GM10248 (cell line): Measurements from ENCODE around the gene ZC2HC1B.
A peak's percentile ranks its signal among the peaks of the same experiment; 100 is the strongest.
"Not testable (repeated sequence)": the region's sequence is repeated elsewhere in the genome, so short reads cannot be mapped to it uniquely, and the experiment has no call there.

Source experiments
- CTCF ChIA-PET: fragments of 300-600 bp; sonication (Branson Sonifier 250); formaldehyde crosslinking; extraction: SDS; loops from one replicate; lab custom pipeline; 2021; ENCODE audit warnings: antibody characterized with exemption; lab: Yijun Ruan, JAX
- POLR2A ChIA-PET: fragments of 350-650 bp; sonication (Branson Sonifier 250); formaldehyde crosslinking; extraction: SDS; loops from one replicate; lab custom pipeline; 2020; ENCODE audit warnings: antibody characterized with exemption; lab: Yijun Ruan, JAX
- DNase-seq: peaks from one replicate; pipeline ENCODE4 v3.0.0; 2012; ENCODE audit errors: extremely low spot score
- TF ChIP-seq, protein P1 (sequence below): IDR thresholded peaks from 2 replicates; pipeline ENCODE4 v1.5.1; 2012; ENCODE audit warnings: mild to moderate bottlenecking, low read depth; ENCODE audit errors: extremely low read depth, missing control alignments, control extremely low read depth

ZC2HC1B gene

DNA sequence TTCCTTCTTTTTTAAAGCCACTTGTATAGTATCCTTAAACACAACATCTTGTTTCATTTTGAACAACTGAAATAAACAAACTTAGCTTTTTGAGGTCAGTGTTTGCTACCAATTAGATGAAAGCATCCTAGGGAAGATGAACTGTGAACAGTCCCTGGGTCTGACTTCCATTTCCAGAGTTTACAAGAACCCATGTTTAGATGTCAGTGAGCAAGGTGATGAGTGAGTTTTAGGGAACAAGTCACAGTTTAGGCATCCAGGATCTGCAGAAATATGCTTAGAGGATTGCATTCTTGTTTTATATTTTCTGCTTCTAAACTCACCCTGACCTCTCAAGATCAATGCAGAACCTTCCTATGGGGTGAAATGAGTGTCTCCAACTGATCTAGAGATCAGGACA is 3.0 kb downstream of the ZC2HC1B start:
- DNase-seq, result no peak
- ChIA-PET POLR2A (no interaction called here), CTCF (no interaction called here)
- TF ChIP-seq, protein P1, sequence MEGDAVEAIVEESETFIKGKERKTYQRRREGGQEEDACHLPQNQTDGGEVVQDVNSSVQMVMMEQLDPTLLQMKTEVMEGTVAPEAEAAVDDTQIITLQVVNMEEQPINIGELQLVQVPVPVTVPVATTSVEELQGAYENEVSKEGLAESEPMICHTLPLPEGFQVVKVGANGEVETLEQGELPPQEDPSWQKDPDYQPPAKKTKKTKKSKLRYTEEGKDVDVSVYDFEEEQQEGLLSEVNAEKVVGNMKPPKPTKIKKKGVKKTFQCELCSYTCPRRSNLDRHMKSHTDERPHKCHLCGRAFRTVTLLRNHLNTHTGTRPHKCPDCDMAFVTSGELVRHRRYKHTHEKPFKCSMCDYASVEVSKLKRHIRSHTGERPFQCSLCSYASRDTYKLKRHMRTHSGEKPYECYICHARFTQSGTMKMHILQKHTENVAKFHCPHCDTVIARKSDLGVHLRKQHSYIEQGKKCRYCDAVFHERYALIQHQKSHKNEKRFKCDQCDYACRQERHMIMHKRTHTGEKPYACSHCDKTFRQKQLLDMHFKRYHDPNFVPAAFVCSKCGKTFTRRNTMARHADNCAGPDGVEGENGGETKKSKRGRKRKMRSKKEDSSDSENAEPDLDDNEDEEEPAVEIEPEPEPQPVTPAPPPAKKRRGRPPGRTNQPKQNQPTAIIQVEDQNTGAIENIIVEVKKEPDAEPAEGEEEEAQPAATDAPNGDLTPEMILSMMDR, result no peak

DNA sequence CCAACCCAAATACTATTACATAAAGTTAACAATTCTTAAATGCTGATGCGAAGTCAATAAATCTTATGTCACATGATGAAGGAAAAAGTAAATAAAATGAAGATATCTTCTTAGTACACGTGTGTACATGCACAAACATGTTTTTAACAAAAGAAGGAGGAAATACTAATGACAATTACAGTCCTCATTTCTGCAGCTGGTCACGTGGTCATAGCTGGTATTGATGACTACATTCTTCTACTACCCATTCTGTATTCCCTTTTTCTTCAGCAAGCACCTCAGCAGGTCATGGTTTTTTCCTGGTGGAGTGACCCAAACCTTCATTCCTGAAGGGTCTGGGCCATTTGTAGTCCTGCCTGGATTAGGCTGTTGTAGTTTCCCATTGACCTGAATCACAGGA is 4.5 kb downstream of the ZC2HC1B start:
- CTCF ChIA-PET, POLR2A ChIA-PET, DNase-seq: not testable (repeated sequence)

DNA sequence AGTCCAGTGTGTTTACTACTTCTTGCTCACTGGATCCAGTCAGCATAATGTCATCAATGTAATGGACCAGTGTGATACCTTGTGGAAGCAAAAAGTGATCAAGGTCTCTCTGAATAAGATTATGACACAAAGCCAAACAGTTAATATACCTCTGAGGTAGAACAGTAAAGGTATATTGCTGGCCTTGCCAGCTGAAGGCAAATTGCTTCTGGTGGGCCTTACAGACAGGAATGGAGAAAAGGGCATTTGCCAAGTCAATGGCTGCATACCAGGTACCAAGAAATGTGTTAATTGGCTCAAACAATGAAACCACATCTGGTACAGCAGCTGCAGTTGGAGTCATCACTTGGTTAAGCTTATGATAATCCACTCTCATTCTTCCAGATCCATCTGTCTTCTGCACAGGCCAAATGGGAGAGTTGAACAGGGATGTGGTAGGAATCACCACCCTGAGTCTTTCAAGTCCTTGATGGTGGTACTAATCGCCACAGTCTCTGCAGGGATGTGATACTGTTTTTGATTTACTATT is 7.0 kb downstream of the ZC2HC1B start:
- DNase-seq, POLR2A ChIA-PET: not testable (repeated sequence)
- CTCF ChIA-PET, result interaction anchor here (1.3 to 1.6 kb wide), 2 partner anchors 14 to 295 kb away, joined by 4 to 7 read pairs; no protein-coding TSS in a partner anchor

DNA sequence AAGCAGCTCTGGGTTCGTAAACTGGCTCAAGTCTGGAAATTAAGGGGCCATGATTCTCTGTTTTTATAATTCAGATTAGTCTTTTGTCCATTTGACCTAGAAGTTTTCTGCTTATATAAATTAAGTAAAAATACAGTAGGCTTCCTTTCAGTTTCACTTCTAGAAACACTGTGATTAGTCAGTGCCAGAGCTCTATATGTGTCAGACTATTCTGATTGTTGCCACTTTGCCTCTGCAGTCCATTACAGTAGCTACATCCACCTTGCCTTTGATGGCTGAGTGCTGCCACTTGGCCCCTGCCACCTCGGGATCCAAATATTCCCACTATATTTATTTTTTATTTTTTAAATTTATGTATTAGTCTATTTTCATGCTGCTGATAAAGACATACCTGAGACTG is 7.9 kb downstream of the ZC2HC1B start:
- ChIA-PET CTCF (interaction anchor here (1.2 to 1.6 kb wide), 3 partner anchors 14 to 296 kb away, joined by 3 to 7 read pairs (median 4); no protein-coding TSS in a partner anchor), POLR2A (no interaction called here)
- DNase-seq, result peak; percentile 21
- TF ChIP-seq, protein P1, result no peak

DNA sequence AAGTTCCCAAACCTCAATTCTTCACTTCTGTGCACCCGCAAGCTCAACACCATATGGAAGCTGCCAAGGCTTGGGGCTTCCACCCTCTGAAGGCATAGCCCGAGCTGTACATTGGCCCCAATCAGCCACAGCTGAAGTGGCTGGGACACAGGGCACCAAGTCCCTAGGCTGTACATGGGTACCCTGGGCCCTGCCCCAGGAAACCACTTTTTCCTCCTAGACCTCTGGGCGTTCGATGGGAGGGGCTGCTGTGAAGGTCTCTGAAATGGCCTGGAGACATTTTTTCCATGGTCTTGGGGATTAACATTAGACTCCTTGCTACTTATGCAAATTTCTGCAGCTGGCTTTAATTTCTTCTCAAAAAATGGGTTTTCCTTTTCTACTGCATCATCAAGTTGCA is 9.3 kb downstream of the ZC2HC1B start:
- CTCF ChIA-PET, POLR2A ChIA-PET, DNase-seq: not testable (repeated sequence)

DNA sequence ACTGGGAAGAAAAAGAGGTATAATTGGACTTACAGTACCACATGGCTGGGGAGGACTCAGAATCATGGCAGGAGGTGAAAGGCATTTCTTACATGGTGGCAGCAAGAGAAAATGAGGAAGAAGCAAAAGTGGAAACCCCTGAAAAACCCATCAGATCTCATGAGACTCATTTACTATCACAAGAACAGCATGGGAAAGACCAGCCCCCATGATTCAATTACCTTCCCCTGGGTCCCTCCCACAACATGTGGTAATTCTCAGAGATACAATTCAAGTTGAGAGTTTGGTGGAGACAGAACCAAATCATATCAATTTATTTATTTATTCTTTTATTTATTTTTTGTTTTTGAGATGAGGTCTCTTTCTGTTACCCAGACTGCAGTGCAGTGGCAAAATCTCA is 10.2 kb downstream of the ZC2HC1B start:
- POLR2A ChIA-PET, result not testable (repeated sequence)

DNA sequence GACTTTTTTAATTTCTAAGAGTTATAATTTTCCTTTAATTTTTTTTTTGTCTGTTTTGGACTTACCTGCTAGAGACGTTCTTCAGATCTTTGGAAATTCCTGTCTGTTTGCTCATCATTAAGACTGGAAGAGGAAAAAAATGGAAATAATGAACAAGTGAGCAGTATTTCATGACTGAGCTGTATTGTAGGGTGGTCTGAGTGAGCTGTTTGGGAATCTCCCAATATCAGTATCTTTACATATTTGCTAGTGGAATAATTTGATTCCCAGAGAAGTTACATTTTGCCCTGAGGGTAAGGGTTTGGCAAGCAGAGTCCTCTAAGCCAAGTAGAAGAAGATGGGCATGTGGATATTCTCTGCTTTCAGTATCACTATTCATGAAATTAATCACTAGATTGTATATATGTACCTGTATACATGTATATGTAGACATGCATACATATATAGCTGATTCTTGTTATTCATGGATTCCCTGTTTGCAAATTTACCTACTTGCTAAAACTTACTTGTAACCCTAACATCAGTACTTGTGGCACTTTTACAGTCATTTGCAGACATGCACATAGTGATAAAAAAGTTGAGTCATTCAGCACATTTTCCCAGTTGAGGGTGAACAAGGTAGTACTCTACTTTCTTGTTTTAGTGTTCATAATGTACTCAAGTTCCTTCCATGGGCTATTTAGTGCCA is 13.5 kb downstream of the ZC2HC1B start:
- ChIA-PET CTCF (interaction anchor here (1.2 to 1.8 kb wide), 3 partner anchors 13 to 62 kb away, joined by 4 read pairs; no protein-coding TSS in a partner anchor), POLR2A (no interaction called here)
- TF ChIP-seq, protein P1, result no peak
- DNase-seq, result no peak

More for the DNA sequence above, 10.2 kb downstream of the ZC2HC1B start:
- DNase-seq, CTCF ChIA-PET: not testable (repeated sequence)

DNA sequence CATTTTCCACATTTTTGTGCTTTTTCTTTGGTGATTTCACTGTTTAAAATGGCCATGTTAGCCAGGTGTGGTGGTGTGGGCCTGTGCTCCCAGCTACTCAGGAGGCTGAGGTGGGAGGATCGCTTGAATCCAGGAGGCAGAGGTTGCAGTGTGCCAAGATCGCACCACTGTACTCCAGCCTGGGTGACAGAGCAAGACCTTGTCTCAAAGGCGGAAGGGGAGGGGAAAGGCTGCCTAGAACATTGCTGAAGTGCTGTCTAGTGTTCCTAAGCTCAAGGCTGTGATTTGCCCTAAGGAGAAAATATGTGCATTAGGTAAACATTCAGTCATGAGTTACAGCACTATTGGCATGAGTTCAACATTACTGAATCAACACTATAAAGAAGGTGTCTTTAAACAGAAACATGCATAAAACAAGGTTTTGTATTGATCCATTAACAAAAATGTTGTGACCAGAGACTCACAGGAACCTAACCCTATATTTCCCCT is 14.0 kb downstream of the ZC2HC1B start:
- TF ChIP-seq, protein P1, result no peak
- POLR2A ChIA-PET, result no interaction called here
- DNase-seq, result no peak
- CTCF ChIA-PET, result interaction anchor here (1.2 to 1.8 kb wide), 3 partner anchors 12 to 62 kb away, joined by 4 read pairs; no protein-coding TSS in a partner anchor
